HG03060 (cell line): ENCODE measurements around the gene PNMT.

Experiments used
- ATAC-seq: cut with Tn5 transposase; IDR thresholded peaks from one replicate; pipeline ENCODE4 v1.9.1; 2021; ENCODE audit warnings: low read depth, moderate number of reproducible peaks; ENCODE audit not compliant: unreplicated experiment

The PNMT gene

DNA sequence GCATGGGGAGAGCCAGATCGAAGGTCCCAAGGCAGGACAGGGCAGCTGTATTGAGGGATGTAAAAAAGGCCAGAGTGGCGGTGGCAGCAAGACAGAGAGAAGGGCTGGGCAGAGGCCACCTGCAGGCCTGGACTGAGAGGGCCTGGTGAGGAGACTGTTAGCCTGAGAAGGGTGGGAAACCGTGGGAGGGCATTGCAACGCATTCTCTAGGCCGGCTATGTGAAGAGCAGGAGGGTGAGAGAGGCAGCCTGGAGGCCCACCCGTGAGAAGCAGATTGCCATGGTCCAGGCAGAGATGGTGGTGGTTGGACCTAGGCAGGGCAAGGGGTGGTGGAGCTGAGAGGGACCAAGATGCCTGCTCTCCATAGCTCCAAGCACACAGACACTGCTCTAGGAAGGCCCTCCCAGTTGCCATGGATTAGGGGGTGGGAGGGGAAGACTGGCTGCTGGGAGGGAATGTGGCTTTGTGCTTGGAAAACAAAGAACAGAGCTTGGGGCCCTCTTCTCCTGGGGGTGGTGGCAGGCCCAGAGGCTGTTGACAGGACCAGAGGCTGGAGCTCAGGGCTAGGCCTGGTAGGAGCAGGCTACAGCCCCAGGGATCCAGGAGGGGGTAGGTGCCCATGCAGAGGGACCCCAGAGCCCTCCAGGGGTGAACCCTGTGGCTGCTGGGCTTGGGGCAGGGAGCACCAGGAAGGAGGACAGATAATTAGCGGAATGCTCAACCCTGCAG, 15.5 kb upstream of the PNMT start:
- ATAC-seq, result no peak

- ATAC-seq, result no peak
Measured at GRCh38 chr17:39653316-39653661, 15.0 kb upstream of the PNMT start.

GRCh38 chr17:39653662-39654331, 14.5 kb upstream of the PNMT start:
- ATAC-seq, result no peak

DNA sequence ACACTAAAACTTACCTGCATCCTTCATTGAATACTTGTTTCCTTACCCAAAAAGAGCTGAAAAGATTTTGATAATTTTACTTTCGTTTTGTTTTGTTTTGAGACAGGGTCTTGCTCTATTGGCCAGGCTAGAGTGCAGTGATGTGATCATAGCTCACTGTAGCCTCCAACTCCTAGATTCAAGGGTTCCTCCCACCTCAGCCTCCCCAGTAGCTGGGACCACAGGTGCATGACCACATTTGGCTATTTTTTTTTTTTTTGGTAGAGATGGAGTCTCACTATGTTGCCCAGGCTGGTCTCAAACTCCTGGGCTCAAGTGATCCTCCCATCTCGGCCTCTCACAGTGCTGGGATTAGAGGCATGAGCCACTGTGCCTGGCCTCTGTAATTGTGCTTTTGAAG, 13.1 kb upstream of the PNMT start:
- ATAC-seq, result no peak

GRCh38 chr17:39658346-39658745, 9.9 kb upstream of the PNMT start:
- no peak for ATAC-seq

- no peak for ATAC-seq
Measured at GRCh38 chr17:39658760-39659159, 9.5 kb upstream of the PNMT start.

DNA sequence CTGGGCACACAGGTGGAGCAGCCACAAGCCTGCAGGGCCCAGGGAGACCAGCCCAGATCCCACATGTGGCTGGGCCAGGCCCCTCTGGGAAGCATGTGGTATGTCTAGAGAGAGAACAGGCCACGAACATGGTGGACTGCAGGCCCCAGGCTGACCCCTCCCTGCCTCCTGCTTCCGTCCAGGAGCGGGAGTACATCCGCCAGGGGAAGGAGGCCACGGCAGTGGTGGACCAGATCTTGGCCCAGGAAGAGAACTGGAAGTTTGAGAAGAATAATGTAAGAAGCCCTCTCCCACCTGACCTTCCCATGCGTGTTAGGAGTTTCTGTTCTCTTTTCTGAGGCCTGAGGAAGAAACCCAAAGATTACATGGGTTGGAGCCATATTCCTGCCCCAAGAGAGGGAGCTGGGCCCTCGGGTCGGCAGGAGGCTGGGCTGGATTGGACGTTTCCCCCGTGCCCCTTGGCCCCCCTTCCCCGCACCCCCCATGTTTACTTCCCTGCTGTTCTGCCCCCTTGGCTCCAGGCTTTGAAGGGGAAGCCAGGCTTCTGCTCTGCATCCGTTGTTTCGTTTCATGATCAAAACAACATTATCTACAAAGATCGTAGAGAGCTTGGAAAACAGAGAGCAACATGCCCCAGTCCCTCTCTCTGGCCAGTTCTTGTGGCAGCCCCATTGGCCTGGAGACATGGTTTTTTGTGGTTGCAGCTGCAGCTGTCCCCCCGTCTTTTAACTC, 8.8 kb upstream of the PNMT start:
- ATAC-seq, result no peak

- ATAC-seq, result no peak
Measured at GRCh38 chr17:39660011-39660360, 8.3 kb upstream of the PNMT start.

- no peak for ATAC-seq
Measured at GRCh38 chr17:39660397-39661385, 7.6 kb upstream of the PNMT start.

- ATAC-seq, result no peak
Measured at GRCh38 chr17:39661744-39662541, 6.3 kb upstream of the PNMT start.

- no peak for ATAC-seq
Measured at GRCh38 chr17:39662551-39663339, 5.5 kb upstream of the PNMT start.

- ATAC-seq, result no peak
Measured at GRCh38 chr17:39663340-39663687, 4.9 kb upstream of the PNMT start.

GRCh38 chr17:39663688-39664580, 4.3 kb upstream of the PNMT start:
- no peak for ATAC-seq

- no peak for ATAC-seq
Measured at GRCh38 chr17:39664581-39665561, 3.4 kb upstream of the PNMT start, which contains the start of gene TCAP. TCAP (plus strand) TSS chr17:39665349; CDS start chr17:39665360, 11 bp downstream.

DNA sequence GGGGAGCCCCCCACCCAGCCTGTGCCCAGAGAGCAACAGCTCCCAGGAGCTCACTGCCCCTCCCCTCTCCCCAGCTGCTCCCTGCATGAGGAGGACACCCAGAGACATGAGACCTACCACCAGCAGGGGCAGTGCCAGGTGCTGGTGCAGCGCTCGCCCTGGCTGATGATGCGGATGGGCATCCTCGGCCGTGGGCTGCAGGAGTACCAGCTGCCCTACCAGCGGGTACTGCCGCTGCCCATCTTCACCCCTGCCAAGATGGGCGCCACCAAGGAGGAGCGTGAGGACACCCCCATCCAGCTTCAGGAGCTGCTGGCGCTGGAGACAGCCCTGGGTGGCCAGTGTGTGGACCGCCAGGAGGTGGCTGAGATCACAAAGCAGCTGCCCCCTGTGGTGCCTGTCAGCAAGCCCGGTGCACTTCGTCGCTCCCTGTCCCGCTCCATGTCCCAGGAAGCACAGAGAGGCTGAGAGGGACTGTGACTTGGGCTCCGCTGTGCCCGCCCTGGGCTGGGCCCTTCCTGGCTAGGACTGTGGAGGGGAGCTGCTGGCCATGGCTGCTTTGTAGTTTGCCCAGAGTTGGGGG, 2.5 kb upstream of the PNMT start:
- no peak for ATAC-seq

DNA sequence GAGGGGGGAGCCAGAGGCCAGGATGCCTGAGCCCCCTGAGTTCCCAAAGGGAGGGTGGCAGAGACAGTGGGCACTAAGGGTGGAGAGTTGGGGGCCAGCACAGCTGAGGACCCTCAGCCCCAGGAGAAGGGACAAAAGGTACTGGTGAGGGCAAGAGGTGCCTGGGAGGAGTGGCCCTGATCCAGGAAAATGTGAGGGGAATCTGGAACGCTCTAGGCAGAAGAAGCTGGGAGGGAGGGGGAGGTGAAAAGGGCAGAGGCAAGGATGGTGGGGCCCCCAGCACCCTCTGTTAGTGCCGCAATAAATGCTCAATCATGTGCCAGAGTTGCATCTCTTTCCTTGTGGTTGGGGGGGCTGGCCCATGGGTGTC, 2.0 kb upstream of the PNMT start:
- ATAC-seq, result no peak
